ENCODE measurements around the gene BLTP2. TPM values are rescaled to one million over a fixed set of nuclear protein-coding genes. Genes with fewer than 3 reads are reported as not detected.
"Not testable (repeated sequence)": the region's sequence is repeated elsewhere in the genome, so short reads cannot be mapped to it uniquely, and the experiment has no call there.

The BLTP2 gene
- total RNA-seq, 2 donors from 2014 or later, result 109 TPM

- Mint-ChIP-seq H3K27ac (peak overlapping the region; percentile 9), H3K9me3 (no peaks in the 10 kb centered on the region), H3K36me3 (ENCODE audit: insufficient read depth in 2 of 2) (peaks cover 3 to 18% of the 10 kb centered on the region in 2 donors), H3K4me1 (ENCODE audit: low read depth) (peaks cover 4% of the 10 kb centered on the region), H3K4me3 (no peak overlapping the region), H3K27me3 (ENCODE audit: low read depth) (no peaks in the 10 kb centered on the region)
- DNase-seq (no peak), ATAC-seq (replicated peaks in 1 of 2) (no peak)
Measured at GRCh38 chr17:28610376-28610775, 34.6 kb downstream of the BLTP2 start.

GRCh38 chr17:28604031-28604430, 40.9 kb downstream of the BLTP2 start:
- H3K27me3 Mint-ChIP-seq (ENCODE audit: low read depth); DNase-seq; ATAC-seq (replicated peaks in 1 of 2); H3K4me3 Mint-ChIP-seq; H3K27ac Mint-ChIP-seq; H3K9me3 Mint-ChIP-seq; H3K36me3 Mint-ChIP-seq (ENCODE audit: insufficient read depth in 2 of 2): not testable (repeated sequence)
- peaks cover 10% of the 10 kb centered on the region for H3K4me1 Mint-ChIP-seq (ENCODE audit: low read depth)

- H3K36me3 Mint-ChIP-seq (ENCODE audit: insufficient read depth in 2 of 2), result peaks cover 3 to 11% of the 10 kb centered on the region in 2 donors
- peak overlapping the region; percentile 89 to 93 for H3K4me3 Mint-ChIP-seq
- H3K27me3 Mint-ChIP-seq (ENCODE audit: low read depth), result no peaks in the 10 kb centered on the region
- H3K4me1 Mint-ChIP-seq (ENCODE audit: low read depth), result peaks cover 24% of the 10 kb centered on the region
- H3K27ac Mint-ChIP-seq, result peak overlapping the region; percentile 98
- peak; percentile 77 for DNase-seq
- ATAC-seq (replicated peaks in 1 of 2), result peak; percentile 77 to 80
- no peaks in the 10 kb centered on the region for H3K9me3 Mint-ChIP-seq
Measured at GRCh38 chr17:28599311-28600184, 45.4 kb downstream of the BLTP2 start.

- H3K36me3 Mint-ChIP-seq (ENCODE audit: insufficient read depth in 2 of 2), result peaks cover 3 to 11% of the 10 kb centered on the region in 2 donors
- DNase-seq (peak; percentile 96 to 99), ATAC-seq (replicated peaks in 1 of 2) (peak; percentile 91 to 92)
- H3K4me3 Mint-ChIP-seq, result peak within 1 kb of the TSS; percentile 89 to 93
- H3K27me3 Mint-ChIP-seq (ENCODE audit: low read depth), result no peaks in the 10 kb centered on the region
- peak within 1 kb of the TSS; percentile 98 for H3K27ac Mint-ChIP-seq
- peaks cover 24% of the 10 kb centered on the region for H3K4me1 Mint-ChIP-seq (ENCODE audit: low read depth)
- H3K9me3 Mint-ChIP-seq, result no peaks in the 10 kb centered on the region
Measured at GRCh38 chr17:28598799-28599310, 46.1 kb downstream of the BLTP2 start, which contains the start of gene SPAG5. Gene SPAG5 (minus strand): TSS chr17:28599025. CDS start chr17:28598946, 79 bp downstream.

- Mint-ChIP-seq H3K27me3 (ENCODE audit: low read depth) (no peaks in the 10 kb centered on the region), H3K27ac (peak overlapping the region; percentile 85), H3K9me3 (no peaks in the 10 kb centered on the region), H3K4me3 (peak overlapping the region; percentile 89 to 93), H3K36me3 (ENCODE audit: insufficient read depth in 2 of 2) (peaks cover 3 to 13% of the 10 kb centered on the region in 2 donors), H3K4me1 (ENCODE audit: low read depth) (peaks cover 24% of the 10 kb centered on the region)
- DNase-seq (no peak), ATAC-seq (replicated peaks in 1 of 2) (peak in 1 of 2 donors; percentile 1)
Measured at GRCh38 chr17:28598389-28598788, 46.6 kb downstream of the BLTP2 start.

- Mint-ChIP-seq H3K27ac (peak overlapping the region; percentile 85), H3K36me3 (ENCODE audit: insufficient read depth in 2 of 2) (peaks cover 3 to 19% of the 10 kb centered on the region in 2 donors), H3K4me3 (peak overlapping the region; percentile 89 to 93)
Measured at GRCh38 chr17:28597606-28598383, 47.2 kb downstream of the BLTP2 start.

More at GRCh38 chr17:28597606-28598383, 47.2 kb downstream of the BLTP2 start:
- DNase-seq (no peak), ATAC-seq (replicated peaks in 1 of 2) (no peak)
- Mint-ChIP-seq H3K27me3 (ENCODE audit: low read depth) (no peaks in the 10 kb centered on the region), H3K9me3 (no peaks in the 10 kb centered on the region), H3K4me1 (ENCODE audit: low read depth) (peaks cover 24% of the 10 kb centered on the region)

Other genes starting within 250 kb of the BLTP2 start
- gene SLC46A1, start 238.9 kb downstream of the BLTP2 start, total RNA-seq, result 1 to 10 TPM; 2.1 TPM
- not detected for gene SLC13A2, start 171.5 kb downstream of the BLTP2 start, total RNA-seq
- not detected for gene FOXN1, start 138.8 kb downstream of the BLTP2 start, total RNA-seq
- 10 to 100 TPM; 45.3 to 53.8 TPM for gene UNC119, start 92.5 kb downstream of the BLTP2 start, total RNA-seq
- 10 to 100 TPM; 46.3 to 53.5 TPM for gene PIGS, start 73.6 kb downstream of the BLTP2 start, total RNA-seq
- gene ALDOC, start 68.3 kb downstream of the BLTP2 start, total RNA-seq, result 10 to 100 TPM; 23.1 to 40.0 TPM
- gene SPAG5, start 46.1 kb downstream of the BLTP2 start, total RNA-seq, result 100 to 1,000 TPM; 134 to 141 TPM
- 10 to 100 TPM; 25.1 to 33.4 TPM for gene RSKR, start 31.0 kb downstream of the BLTP2 start, total RNA-seq
- gene SDF2, start 16.7 kb upstream of the BLTP2 start, total RNA-seq, result 10 to 100 TPM; 43.9 to 48.2 TPM
- gene SUPT6H, start 17.0 kb upstream of the BLTP2 start, total RNA-seq, result 10 to 100 TPM; 85.1 to 97.8 TPM
- gene PROCA1, start 66.7 kb upstream of the BLTP2 start, total RNA-seq, result 1 to 10 TPM; 8.0 to 9.6 TPM
- 10 to 100 TPM; 10.4 to 17.3 TPM for gene RAB34, start 72.7 kb upstream of the BLTP2 start, total RNA-seq
- gene RPL23A, start 74.8 kb upstream of the BLTP2 start, total RNA-seq, result 1,000 to 10,000 TPM; 2,006 to 2,174 TPM
- gene TLCD1, start 81.1 kb upstream of the BLTP2 start, total RNA-seq, result 1 to 10 TPM; 5.2 to 9.0 TPM
- 10 to 100 TPM in 1 of 2 donors, 1 to 10 TPM in 1; 6.9 to 10.9 TPM for gene NEK8, start 83.6 kb upstream of the BLTP2 start, total RNA-seq
- 100 to 1,000 TPM; 108 to 145 TPM for gene TRAF4, start 98.9 kb upstream of the BLTP2 start, total RNA-seq
- 10 to 100 TPM; 20.9 to 26.5 TPM for gene FAM222B, start 197.6 kb upstream of the BLTP2 start, total RNA-seq
- 10 to 100 TPM; 48.6 to 68.1 TPM for gene ERAL1, start 209.9 kb upstream of the BLTP2 start, total RNA-seq

Data from activated T-cell treated with anti-CD3 and anti-CD28 coated beads, Interleukin-2, amount 50 U/mL, for 72 hours (primary cell).